Endometrial microvascular endothelial cells (primary cell): ENCODE results near the gene RGS6. TPM values are rescaled to one million over a fixed set of nuclear protein-coding genes. Genes with fewer than 3 reads are reported as not detected.

Experiments
- in situ Hi-C: cut with HindIII; loops from 2 replicates; pipeline ENCODE4 v1.10.0; 2017; ENCODE audit warnings: low sequenced_read_pairs, low pct_unique_long_range_greater_than_20kb; ENCODE audit errors: inconsistent ontology term
- total RNA-seq: library from RNA; depleted of rRNA; stranded (reverse); fragments of >200 nt; gene quantifications from one replicate; pipeline ENCODE4 v1.2.3, GENCODE V29; 2015; ENCODE audit errors: inconsistent ontology term

Gene RGS6
- total RNA-seq, 1 donor from 2014 or later: not detected

- in situ Hi-C loops: no loop called here
These were observed 250.6 kb downstream of the RGS6 start for GRCh38 chr14:72182708-72183432.

DNA sequence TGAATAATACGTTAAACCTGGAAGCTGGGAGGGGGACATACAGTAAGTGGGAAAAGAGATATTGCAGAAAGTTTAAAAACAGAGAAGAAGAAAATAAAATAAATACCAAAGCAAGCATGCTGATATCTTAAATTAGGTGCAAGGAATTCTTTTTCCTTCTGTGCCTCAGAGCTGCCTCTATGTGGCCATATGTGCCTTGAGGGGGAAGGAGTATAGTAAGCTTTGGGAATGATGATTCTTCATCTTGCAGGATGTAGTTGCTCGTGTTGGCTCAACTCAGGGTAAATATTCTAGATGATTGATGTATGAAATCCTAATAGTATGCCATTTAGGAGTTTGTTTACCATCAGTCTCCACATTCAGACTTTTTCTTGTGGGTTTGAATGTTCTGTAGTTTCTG lies 251.4 kb downstream of the RGS6 start:
- in situ Hi-C loops: no loop called here

GRCh38 chr14:72186523-72186922 lies 254.3 kb downstream of the RGS6 start:
- in situ Hi-C loops: no loop called here

DNA sequence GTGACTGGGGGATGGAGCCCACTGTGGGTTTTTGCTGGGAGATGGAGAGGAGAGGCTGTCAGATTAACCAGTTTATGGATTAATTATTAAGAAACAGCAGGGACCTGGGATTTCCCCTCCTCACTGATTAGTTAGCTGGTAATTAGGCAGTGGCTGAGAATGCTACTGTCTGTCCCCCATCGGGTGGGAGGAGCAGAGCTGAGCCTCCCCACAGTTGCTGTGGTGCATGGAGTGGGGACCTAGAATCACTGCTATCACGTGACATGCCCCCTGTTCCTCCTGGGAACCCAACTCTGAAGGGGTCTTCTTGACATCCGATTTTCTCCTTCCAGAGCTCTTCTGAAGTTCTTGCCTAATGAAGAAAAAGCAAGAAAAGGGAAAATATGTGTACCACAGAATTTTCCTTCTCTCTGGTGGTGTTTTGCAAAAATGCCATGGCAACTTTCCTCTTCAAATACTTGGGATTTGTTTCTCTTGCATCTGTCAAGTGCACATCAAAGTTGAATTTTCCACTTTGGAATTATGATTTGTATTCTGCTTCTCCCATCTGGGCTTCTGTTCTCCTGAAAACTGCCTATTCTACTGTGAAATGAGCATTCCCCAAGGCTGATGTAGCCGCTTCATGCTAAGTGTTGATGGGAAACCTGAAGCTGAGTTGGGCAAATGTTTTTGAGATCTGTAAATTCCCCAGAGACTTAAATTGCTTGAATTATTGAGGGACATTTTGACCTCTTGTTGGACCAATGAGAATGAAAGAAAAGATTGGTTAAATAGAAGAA lies 264.2 kb downstream of the RGS6 start:
- in situ Hi-C loops: no loop called here

DNA sequence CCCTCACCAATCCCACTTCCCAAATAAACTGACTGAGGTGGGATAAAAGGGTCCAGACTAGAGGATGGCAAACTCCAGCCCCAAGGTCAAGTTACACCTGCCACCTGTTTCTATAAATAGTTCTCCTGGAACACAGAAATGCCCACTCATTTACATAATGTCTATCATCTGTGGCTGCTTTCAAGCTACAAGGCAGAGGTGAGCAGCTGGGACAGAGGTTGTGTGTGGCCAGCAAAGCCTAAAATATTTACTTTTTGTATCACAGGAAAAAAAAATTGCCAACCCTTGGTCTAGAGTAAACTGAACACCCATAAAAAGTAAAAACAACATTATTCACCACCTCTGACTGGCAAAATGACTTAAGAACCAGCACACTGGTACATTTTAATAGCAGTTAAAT lies 269.4 kb downstream of the RGS6 start:
- in situ Hi-C loops: no loop called here

- in situ Hi-C loops: no loop called here
These were observed 281.2 kb downstream of the RGS6 start for GRCh38 chr14:72213424-72213823.

GRCh38 chr14:72215080-72215479 lies 282.9 kb downstream of the RGS6 start:
- in situ Hi-C loops: no loop called here

DNA sequence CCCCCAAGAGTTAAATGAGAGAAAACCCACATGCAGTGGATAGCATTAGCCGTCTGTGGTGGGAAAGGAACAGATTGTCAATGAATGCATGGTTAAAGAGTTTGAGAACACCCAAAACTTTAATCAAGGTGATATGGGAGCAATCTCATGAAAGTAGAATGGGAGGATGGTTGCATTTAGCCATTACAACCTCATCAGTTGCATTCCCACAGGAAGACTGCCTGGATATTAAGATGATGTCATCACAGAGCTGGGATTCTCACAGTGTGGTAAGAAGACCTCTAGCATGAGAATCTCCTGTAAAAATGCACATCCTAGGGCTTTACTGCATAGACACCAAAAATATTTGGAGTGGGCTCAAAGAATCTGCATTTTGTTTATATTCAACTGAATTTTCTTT lies 284.9 kb downstream of the RGS6 start:
- in situ Hi-C loops: no loop called here

GRCh38 chr14:72222046-72222445 lies 289.8 kb downstream of the RGS6 start:
- in situ Hi-C loops: no loop called here

DNA sequence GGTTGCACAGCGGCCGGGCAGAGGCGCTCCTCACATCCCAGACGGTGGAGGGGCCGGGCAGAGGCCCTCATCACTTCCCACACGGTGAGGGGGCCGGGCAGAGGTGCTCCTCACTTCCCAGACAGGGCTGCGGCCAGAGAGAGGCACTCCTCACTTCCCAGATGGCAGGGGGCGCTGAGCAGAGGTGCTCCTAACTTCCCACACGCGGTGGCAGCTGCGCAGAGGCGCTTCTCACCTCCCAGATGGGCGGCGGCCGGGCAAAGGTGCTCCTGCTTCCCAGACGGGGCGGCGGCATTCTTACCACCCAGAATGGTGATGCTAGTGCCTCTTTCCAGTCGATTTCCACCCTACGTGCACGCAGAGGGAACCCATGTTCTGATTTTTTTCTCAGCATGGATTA lies 304.4 kb downstream of the RGS6 start:
- in situ Hi-C loops: no loop called here

DNA sequence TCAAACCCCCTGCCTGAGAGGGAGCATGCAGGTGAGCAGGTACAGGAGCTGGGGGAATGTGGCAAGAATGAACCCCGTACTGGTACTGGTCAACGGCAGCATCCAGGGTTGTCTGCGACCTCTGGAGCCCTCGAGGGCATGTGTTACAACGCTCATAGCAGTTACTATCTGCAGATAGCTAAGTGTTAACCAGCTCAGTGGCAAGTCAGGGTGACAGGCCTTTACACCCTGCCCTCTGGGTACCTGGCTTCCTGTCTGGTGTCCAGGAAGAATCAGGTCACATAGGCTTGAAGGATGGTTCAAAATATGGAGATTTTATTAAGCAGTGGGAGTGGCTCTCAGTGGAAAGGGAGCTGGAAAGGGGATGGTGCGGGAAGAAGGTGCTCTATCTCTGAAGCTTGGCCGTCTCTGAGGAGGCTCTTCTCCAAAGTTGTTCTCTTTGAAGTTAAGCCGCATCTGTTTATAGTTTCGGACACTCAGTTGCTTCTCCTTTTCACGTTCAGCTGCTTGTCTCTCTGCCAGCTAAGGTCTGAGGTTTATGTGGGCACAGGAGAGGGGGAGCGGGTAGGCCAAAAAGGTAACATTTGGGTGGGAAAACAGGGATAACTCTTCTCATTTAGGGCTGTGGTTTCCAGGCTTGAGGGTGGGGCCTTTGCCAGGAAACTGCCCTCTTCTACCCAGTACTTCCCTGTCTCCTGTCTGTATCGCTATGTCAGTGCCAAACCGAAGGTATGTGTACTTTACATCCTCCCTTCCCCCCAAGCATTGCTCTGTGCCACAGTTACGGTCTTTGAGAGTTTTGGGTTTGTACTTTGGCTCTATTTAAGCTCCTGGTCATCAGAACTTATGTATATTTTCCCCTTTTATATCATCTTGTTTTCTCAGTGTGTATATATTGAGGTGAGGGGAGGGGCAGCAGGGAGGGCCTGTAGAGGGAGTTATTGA lies 305.8 kb downstream of the RGS6 start:
- in situ Hi-C loops: no loop called here

DNA sequence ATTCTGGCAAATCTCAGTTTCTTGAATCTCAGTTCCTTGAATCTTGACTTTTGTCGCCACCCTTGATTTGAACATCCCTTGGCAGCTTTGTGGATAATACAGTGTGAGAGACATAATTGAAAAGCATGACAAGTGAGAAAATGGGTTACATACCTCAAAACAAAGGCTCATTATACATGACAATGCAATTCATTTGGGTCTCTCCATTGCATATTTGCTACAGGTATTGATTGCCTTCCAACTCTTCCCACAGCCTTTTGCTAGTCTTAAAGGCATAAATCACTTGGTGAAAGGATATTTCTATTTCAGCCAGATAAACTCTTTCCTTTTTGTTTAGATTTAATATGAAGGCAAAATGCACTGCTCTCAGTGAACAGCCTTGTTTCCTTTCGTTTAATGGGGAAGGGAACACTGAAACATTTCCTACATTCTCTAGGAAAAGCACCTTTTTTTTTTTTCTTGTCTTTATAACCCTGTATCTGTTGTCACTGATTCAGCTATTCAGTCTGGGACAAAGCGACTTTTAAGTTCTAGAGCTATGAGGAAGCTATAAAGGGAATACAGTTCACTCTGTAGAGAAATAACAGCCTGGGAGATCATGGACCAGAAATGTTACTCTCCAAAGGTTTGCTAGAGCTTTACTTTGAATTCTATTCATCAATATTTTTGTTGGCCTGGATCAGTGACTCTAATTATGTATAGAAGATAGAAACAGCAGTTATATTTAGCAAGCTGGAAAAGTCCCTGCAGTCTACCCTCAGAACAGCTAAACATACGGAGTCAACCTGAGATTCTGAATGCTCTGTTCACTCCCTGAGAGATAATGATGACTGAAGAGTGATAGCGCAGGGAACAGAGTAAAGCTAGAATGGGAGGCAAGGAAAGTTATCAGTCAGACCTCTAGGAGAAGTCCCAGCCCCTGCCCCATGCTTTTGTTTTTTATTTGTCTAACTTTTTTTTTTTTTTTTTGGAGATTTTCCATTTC lies 311.4 kb downstream of the RGS6 start:
- in situ Hi-C loops: no loop called here

- in situ Hi-C loops: no loop called here
These were observed 315.8 kb downstream of the RGS6 start for GRCh38 chr14:72247896-72248465.

GRCh38 chr14:72253503-72253902 lies 321.3 kb downstream of the RGS6 start:
- in situ Hi-C loops: no loop called here

DNA sequence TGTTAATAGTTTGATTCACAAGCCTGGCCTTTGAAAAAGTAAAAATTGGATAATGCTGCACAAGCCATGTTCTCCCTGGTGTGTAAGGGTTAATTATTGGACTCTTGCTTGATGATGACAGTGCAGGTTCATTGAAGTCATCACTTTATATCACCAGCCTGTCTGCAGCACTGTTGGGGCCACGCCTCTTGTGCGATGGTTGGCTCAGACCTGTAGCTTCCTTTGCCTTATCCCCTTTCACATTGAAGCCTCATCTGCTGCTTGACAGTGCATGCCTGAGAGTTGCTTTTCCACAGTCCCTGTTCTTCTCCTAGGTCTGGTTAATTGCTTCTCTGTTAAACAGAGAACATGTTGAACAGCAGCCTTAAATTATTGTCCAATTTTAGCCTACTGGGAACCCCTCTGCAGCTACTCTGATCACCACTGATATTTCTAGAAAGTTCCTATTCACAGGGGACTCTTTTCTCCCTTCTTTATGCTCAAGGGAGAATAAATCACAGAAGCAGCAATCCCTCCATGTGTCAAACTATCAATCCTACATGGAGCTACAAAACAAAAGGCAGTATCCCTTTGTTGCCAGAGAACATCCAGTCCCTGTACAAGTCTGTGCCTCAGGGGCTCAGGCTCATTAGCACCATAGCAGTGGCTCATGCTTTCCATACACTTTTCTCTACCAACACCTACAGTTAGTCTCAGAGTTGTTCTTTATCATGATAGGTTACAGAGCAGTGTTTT lies 322.1 kb downstream of the RGS6 start:
- in situ Hi-C loops: no loop called here

DNA sequence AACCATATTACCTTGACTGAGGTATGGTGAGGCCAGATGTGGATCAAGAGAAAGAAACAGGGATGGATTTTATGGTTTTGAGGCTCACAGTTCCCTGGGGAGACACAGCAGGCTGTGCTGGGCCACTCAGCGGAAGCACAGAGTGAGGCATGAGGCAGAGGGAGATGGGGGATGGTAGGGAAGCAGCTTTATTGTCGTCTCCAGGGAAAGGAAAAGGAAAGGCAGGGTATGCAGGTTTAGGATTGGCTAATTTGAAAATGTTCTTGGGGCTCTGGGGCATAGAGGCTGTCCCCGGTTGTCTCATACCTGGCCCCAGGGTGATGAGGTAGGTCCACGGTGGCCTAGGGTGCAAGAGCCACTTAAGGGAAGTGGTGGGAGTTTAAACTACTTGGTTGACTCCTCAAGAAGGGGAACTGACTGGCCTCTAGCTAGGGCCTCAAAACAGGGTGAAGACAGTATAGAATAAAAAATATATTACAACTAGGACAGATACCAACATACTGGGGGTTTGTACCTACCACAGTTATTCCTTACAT lies 322.8 kb downstream of the RGS6 start:
- in situ Hi-C loops: no loop called here

- in situ Hi-C loops: no loop called here
These were observed 323.8 kb downstream of the RGS6 start for GRCh38 chr14:72256055-72256454.
